HL-60 (cell line): ENCODE data around the gene RSAD1.

Experiments used
- DNase-seq, 2 experiments: peaks; one replicate each; pipeline ENCODE4 v3.0.0-alpha.2; 2010 to 2020; ENCODE audit warnings: low read depth in 1 of 2, low spot score in 1 of 2
- H3K27ac ChIP-seq: fragments of 250-450 bp; sonication (Bioruptor Pico); replicated peaks from 2 replicates; pipeline ENCODE4 v1.5.1; 2020; ENCODE audit warnings: mild to moderate bottlenecking, moderate library complexity
- H3K27me3 ChIP-seq: fragments of 250-450 bp; sonication (Bioruptor Pico); 2 replicates; pipeline ENCODE4 v1.5.1; 2021; ENCODE audit warnings: mild to moderate bottlenecking, moderate library complexity; ENCODE audit not compliant: insufficient read depth, poor library complexity, severe bottlenecking
- H3K4me3 ChIP-seq: replicated peaks from 2 replicates; pipeline ENCODE4 v1.5.1; 2011; ENCODE audit warnings: mild to moderate bottlenecking, control low read depth, low read length; ENCODE audit not compliant: insufficient read depth
- CTCF ChIP-seq: IDR thresholded peaks from one replicate; pipeline ENCODE4 v1.5.1; 2011; ENCODE audit warnings: low read length, control low read depth, inconsistent platforms; ENCODE audit not compliant: insufficient read depth
- GABPA ChIP-seq: IDR thresholded peaks from 2 replicates; pipeline ENCODE4 v1.6.1; 2012; ENCODE audit warnings: low read depth
- POLR2AphosphoS5 ChIP-seq: IDR thresholded peaks from 2 replicates; pipeline ENCODE4 v1.6.1; 2012; ENCODE audit warnings: low read depth
- REST ChIP-seq: IDR thresholded peaks from 2 replicates; pipeline ENCODE4 v1.6.1; 2012; ENCODE audit warnings: low read depth; ENCODE audit not compliant: insufficient replicate concordance
- SPI1 ChIP-seq: IDR thresholded peaks from 2 replicates; pipeline ENCODE4 v1.6.1; 2012; ENCODE audit warnings: low read depth, mild to moderate bottlenecking, borderline replicate concordance

Gene RSAD1

GRCh38 chr17:50457621-50458020, 21.0 kb upstream of the RSAD1 start:
- TF ChIP-seq SPI1 (no peak), CTCF (no peak), REST (no peak), GABPA (no peak), POLR2AphosphoS5 (no peak)
- Histone ChIP-seq H3K27me3 (no peaks in the 10 kb centered on the region), H3K4me3 (no peak overlapping the region), H3K27ac (no peak overlapping the region)
- no peak for DNase-seq

- H3K27ac ChIP-seq = no peak overlapping the region
- H3K27me3 ChIP-seq = no peaks in the 10 kb centered on the region
- TF ChIP-seq REST (no peak), SPI1 (no peak), POLR2AphosphoS5 (no peak), GABPA (no peak), CTCF (no peak)
- no peak overlapping the region for H3K4me3 ChIP-seq
- no peak for DNase-seq
Measured at GRCh38 chr17:50458270-50458669, 20.4 kb upstream of the RSAD1 start.

GRCh38 chr17:50458701-50459676, 19.7 kb upstream of the RSAD1 start:
- DNase-seq = no peak
- Histone ChIP-seq H3K4me3 (no peak overlapping the region), H3K27me3 (no peaks in the 10 kb centered on the region), H3K27ac (no peak overlapping the region)
- TF ChIP-seq REST (no peak), POLR2AphosphoS5 (no peak), SPI1 (no peak), GABPA (no peak)
